Activated CD4-positive, alpha-beta T cell treated with anti-CD3 and anti-CD28 coated beads, Interleukin-2, amount 10 ng/mL, durations not matched to agents 7 days and 5 days (primary cell): ENCODE results near the gene TOGARAM2. TPM values are rescaled to one million over a fixed set of nuclear protein-coding genes. Genes with fewer than 3 reads are reported as not detected.
A peak's percentile ranks its signal among the peaks of the same experiment; 100 is the strongest.

Experiments
- CTCF ChIA-PET: fragments of 350-600 bp; sonication (Branson Sonifier 250); formaldehyde crosslinking; loops from one replicate; lab custom pipeline; 2021; ENCODE audit warnings: antibody characterized with exemption; lab: Charles Lee
- POLR2A ChIA-PET: fragments of 350-600 bp; sonication (Branson Sonifier 250); formaldehyde crosslinking; loops from one replicate; lab custom pipeline; 2021; ENCODE audit warnings: antibody characterized with exemption; lab: Charles Lee
- DNase-seq: peaks from one replicate; pipeline ENCODE4 v3.0.0-alpha.2; 2020
- H3K27ac Mint-ChIP-seq: one replicate; pipeline ENCODE4 v1.8.0; 2021; ENCODE audit warnings: mild to moderate bottlenecking, moderate library complexity, mixed read lengths
- H3K27me3 Mint-ChIP-seq: one replicate; pipeline ENCODE4 v1.8.0; 2021; ENCODE audit warnings: mixed read lengths
- H3K36me3 Mint-ChIP-seq: one replicate; pipeline ENCODE4 v1.8.0; 2021; ENCODE audit warnings: low read depth, mixed read lengths
- H3K4me1 Mint-ChIP-seq: one replicate; pipeline ENCODE4 v1.8.0; 2021; ENCODE audit warnings: mixed read lengths
- H3K4me3 Mint-ChIP-seq: one replicate; pipeline ENCODE4 v1.8.0; 2021; ENCODE audit warnings: mild to moderate bottlenecking, moderate library complexity, mixed read lengths
- H3K9me3 Mint-ChIP-seq: one replicate; pipeline ENCODE4 v1.8.0; 2021; ENCODE audit warnings: mixed read lengths
- total RNA-seq, 2 experiments: library from RNA; stranded (reverse); gene quantifications; one replicate each; pipeline ENCODE4 v1.2.3, GENCODE V29; 2021

TOGARAM2 gene
- total RNA-seq, 2 experiments from 2014 or later = 3.7 to 5.0 TPM

GRCh38 chr2:29017716-29018435 is 36.8 kb downstream of the TOGARAM2 start:
- CTCF ChIA-PET = interaction anchor here (1.3 to 1.6 kb wide), 3 partner anchors 8 to 29 kb away, joined by 3 to 5 read pairs (median 3); no protein-coding TSS in a partner anchor
- H3K27me3 Mint-ChIP-seq = no peaks in the 10 kb centered on the region
- POLR2A ChIA-PET = no interaction called here
- no peaks in the 10 kb centered on the region for H3K9me3 Mint-ChIP-seq
- H3K4me1 Mint-ChIP-seq = peaks cover 42% of the 10 kb centered on the region
- DNase-seq = no peak
- no peak overlapping the region for H3K4me3 Mint-ChIP-seq
- H3K36me3 Mint-ChIP-seq = peaks cover 6% of the 10 kb centered on the region
- no peak overlapping the region for H3K27ac Mint-ChIP-seq

DNA sequence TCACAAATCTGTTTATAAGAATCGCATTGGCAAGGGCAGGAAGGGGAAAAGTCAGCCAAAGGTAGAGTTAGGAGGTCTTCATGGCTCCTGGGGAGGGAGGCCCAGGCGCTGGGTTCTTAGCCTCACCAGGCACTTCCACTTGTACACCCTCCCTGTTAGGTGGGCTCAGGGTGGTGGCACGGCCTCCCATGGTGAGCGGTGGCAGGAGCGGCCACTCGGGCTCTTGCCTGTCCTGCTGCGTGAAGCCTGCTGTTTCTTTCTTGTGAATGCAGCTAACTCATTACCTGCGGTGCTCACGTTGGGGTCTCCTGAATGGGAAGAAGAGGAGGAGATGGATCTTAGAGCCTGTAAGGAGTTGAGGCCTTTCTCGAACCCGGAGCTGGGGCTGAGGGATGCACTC is 40.8 kb downstream of the TOGARAM2 start:
- DNase-seq = no peak
- no peaks in the 10 kb centered on the region for H3K27me3 Mint-ChIP-seq
- peaks cover 3% of the 10 kb centered on the region for H3K36me3 Mint-ChIP-seq
- no peak overlapping the region for H3K4me3 Mint-ChIP-seq
- H3K4me1 Mint-ChIP-seq = peaks cover 9% of the 10 kb centered on the region
- no peaks in the 10 kb centered on the region for H3K9me3 Mint-ChIP-seq
- POLR2A ChIA-PET = no interaction called here
- no peak overlapping the region for H3K27ac Mint-ChIP-seq
- CTCF ChIA-PET = no interaction called here

- H3K27me3 Mint-ChIP-seq = no peaks in the 10 kb centered on the region
- DNase-seq = no peak
- H3K4me3 Mint-ChIP-seq = no peak overlapping the region
- no peak overlapping the region for H3K27ac Mint-ChIP-seq
- ChIA-PET POLR2A (no interaction called here), CTCF (no interaction called here)
- H3K4me1 Mint-ChIP-seq = peaks cover 8% of the 10 kb centered on the region
- H3K36me3 Mint-ChIP-seq = peaks cover 3% of the 10 kb centered on the region
- H3K9me3 Mint-ChIP-seq = no peaks in the 10 kb centered on the region
Measured at GRCh38 chr2:29022679-29023078, 41.6 kb downstream of the TOGARAM2 start.

- CTCF ChIA-PET = no interaction called here
- Mint-ChIP-seq H3K27ac (peak overlapping the region; percentile 20), H3K4me1 (peaks cover 8% of the 10 kb centered on the region), H3K27me3 (no peaks in the 10 kb centered on the region), H3K4me3 (no peak overlapping the region), H3K36me3 (peaks cover 3% of the 10 kb centered on the region), H3K9me3 (no peaks in the 10 kb centered on the region)
- POLR2A ChIA-PET = no interaction called here
- no peak for DNase-seq
Measured at GRCh38 chr2:29023188-29023587, 42.1 kb downstream of the TOGARAM2 start.

DNA sequence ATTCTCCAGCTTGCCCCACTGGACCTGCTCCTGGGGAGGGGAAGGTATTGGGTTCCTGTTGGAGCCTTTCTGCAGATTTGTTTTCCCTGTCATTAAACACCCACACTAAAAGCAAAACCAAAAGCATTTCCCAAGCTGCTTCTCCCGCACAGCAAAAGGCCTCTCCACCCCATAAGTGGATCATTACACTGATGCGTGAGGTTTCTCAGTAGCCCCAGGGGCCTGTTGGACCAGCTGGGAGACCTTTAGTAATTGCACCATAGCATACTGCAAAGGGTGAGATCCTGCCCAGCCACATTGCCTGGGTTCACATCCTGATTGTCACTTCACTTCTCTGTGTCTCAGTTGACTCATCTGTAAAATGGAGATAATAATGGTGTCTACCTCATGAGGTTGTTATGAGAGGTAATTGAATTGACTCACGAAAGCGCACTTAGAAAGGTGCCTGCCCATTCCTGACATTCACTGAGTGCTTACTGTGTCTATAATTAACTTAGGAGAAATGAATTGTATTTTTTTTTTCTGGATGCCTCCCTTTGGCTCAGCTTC is 43.9 kb downstream of the TOGARAM2 start:
- peaks cover 1% of the 10 kb centered on the region for H3K36me3 Mint-ChIP-seq
- CTCF ChIA-PET = interaction anchor here (0.7 to 2.2 kb wide), 6 partner anchors 10 to 219 kb away, joined by 3 to 10 read pairs (median 4); no protein-coding TSS in a partner anchor
- H3K4me1 Mint-ChIP-seq = peaks cover 6% of the 10 kb centered on the region
- POLR2A ChIA-PET = no interaction called here
- no peak overlapping the region for H3K27ac Mint-ChIP-seq
- no peak overlapping the region for H3K4me3 Mint-ChIP-seq
- H3K9me3 Mint-ChIP-seq = no peaks in the 10 kb centered on the region
- no peak for DNase-seq
- H3K27me3 Mint-ChIP-seq = no peaks in the 10 kb centered on the region

GRCh38 chr2:29025711-29026110 is 44.6 kb downstream of the TOGARAM2 start:
- Mint-ChIP-seq H3K36me3 (peaks cover 1% of the 10 kb centered on the region), H3K4me1 (peaks cover 6% of the 10 kb centered on the region), H3K9me3 (no peaks in the 10 kb centered on the region), H3K27me3 (no peaks in the 10 kb centered on the region), H3K27ac (no peak overlapping the region), H3K4me3 (no peak overlapping the region)
- CTCF ChIA-PET = interaction anchor here (1.0 to 2.6 kb wide), 6 partner anchors 8 to 25 kb away, joined by 3 to 11 read pairs (median 4); no protein-coding TSS in a partner anchor
- POLR2A ChIA-PET = no interaction called here
- DNase-seq = no peak

- ChIA-PET CTCF (no interaction called here), POLR2A (no interaction called here)
- Mint-ChIP-seq H3K4me1 (peaks cover 29% of the 10 kb centered on the region), H3K36me3 (peaks cover 6% of the 10 kb centered on the region), H3K27ac (no peak overlapping the region), H3K4me3 (no peak overlapping the region), H3K9me3 (no peaks in the 10 kb centered on the region), H3K27me3 (no peaks in the 10 kb centered on the region)
- no peak for DNase-seq
Measured at GRCh38 chr2:29031046-29031445, 49.9 kb downstream of the TOGARAM2 start.

- CTCF ChIA-PET = no interaction called here
Measured at GRCh38 chr2:29032189-29032588, 51.1 kb downstream of the TOGARAM2 start.

DNA sequence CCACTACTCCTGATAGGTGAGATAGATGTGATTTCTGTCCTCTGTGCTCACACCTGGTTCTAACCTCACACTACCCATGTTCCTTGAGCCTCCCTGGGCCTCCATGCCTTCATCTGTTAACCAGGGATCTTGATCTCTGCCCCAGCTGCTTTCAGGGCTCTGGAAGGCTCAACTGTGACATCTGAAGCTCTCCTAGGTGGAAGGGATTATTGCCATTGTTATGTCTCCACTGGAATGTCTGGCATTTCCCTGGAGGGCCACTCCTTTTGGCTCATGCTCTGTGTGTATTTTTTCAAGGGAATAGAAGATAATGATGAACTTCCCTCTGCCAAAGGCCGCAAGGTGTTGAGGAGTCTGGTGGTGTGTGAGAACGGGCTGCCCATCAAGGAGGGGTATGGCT is 52.1 kb downstream of the TOGARAM2 start:
- H3K4me1 Mint-ChIP-seq = peaks cover 29% of the 10 kb centered on the region
- no peak for DNase-seq
- CTCF ChIA-PET = interaction anchor here (1.3 kb wide), 1 partner anchor 21 kb away, joined by 3 read pairs; no protein-coding TSS in a partner anchor

More at GRCh38 chr2:29032189-29032588, 51.1 kb downstream of the TOGARAM2 start:
- peaks cover 29% of the 10 kb centered on the region for H3K4me1 Mint-ChIP-seq
- POLR2A ChIA-PET = no interaction called here
- DNase-seq = no peak
- H3K36me3 Mint-ChIP-seq = peaks cover 4% of the 10 kb centered on the region
- no peak overlapping the region for H3K4me3 Mint-ChIP-seq
- H3K27ac Mint-ChIP-seq = no peak overlapping the region
- H3K9me3 Mint-ChIP-seq = no peaks in the 10 kb centered on the region
- H3K27me3 Mint-ChIP-seq = no peaks in the 10 kb centered on the region

DNA sequence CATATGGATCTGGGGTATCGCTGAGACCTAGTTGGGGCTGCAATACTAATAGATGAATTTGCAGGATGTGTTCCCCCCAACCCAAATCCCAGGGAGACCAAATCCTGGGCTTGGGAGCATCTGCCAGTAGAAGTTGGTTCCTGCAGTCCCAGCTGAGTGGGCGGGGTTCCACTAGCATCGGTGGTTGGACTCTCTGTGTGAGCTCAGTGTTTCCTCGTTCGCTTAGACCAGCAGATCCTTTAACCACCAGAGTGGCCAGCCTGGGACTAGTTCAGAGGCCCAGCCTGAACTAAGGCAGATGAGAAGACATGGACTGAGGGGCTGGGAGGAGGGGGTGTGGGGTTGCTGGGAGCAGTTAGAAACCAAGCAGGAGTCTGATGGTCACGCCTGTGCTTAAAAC is 52.6 kb downstream of the TOGARAM2 start:
- DNase-seq = no peak
- Mint-ChIP-seq H3K4me1 (peaks cover 29% of the 10 kb centered on the region), H3K27ac (no peak overlapping the region), H3K9me3 (no peaks in the 10 kb centered on the region), H3K4me3 (no peak overlapping the region), H3K36me3 (peaks cover 4% of the 10 kb centered on the region), H3K27me3 (no peaks in the 10 kb centered on the region)
- CTCF ChIA-PET = interaction anchor here (0.7 to 1.3 kb wide), 2 partner anchors 21 to 37 kb away, joined by 3 read pairs; no protein-coding TSS in a partner anchor
- POLR2A ChIA-PET = no interaction called here

More for the DNA sequence above, 52.1 kb downstream of the TOGARAM2 start:
- Mint-ChIP-seq H3K9me3 (no peaks in the 10 kb centered on the region), H3K27me3 (no peaks in the 10 kb centered on the region), H3K4me3 (no peak overlapping the region), H3K36me3 (peaks cover 4% of the 10 kb centered on the region), H3K27ac (no peak overlapping the region)
- POLR2A ChIA-PET = no interaction called here

GRCh38 chr2:29035016-29035745 is 54.1 kb downstream of the TOGARAM2 start:
- Mint-ChIP-seq H3K27me3 (no peaks in the 10 kb centered on the region), H3K4me1 (peaks cover 29% of the 10 kb centered on the region), H3K9me3 (no peaks in the 10 kb centered on the region), H3K27ac (no peak overlapping the region), H3K36me3 (peaks cover 4% of the 10 kb centered on the region), H3K4me3 (no peak overlapping the region)
- ChIA-PET POLR2A (no interaction called here), CTCF (interaction anchor here (0.6 to 2.8 kb wide), 8 partner anchors 9 to 1389 kb away, joined by 3 to 10 read pairs (median 4); no protein-coding TSS in a partner anchor)
- no peak for DNase-seq

- CTCF ChIA-PET = no interaction called here
- Mint-ChIP-seq H3K9me3 (no peaks in the 10 kb centered on the region), H3K27me3 (no peaks in the 10 kb centered on the region), H3K36me3 (no peaks in the 10 kb centered on the region), H3K27ac (no peak overlapping the region), H3K4me3 (no peak overlapping the region), H3K4me1 (peaks cover 12% of the 10 kb centered on the region)
- DNase-seq = no peak
- POLR2A ChIA-PET = no interaction called here
Measured at GRCh38 chr2:29039718-29040480, 58.8 kb downstream of the TOGARAM2 start.
